Panc1 (cell line): Measurements from ENCODE around the gene ABI3BP. TPM values are rescaled to one million over a fixed set of nuclear protein-coding genes. Genes with fewer than 3 reads are reported as not detected.

Experiments used
- ATAC-seq: fragments of 200-7000 bp; cut with Tn5 transposase; 2 replicates; pipeline ENCODE4 v1.9.1; 2020; ENCODE audit warnings: mild to moderate bottlenecking, moderate library complexity
- BruUV-seq: library from RNA; stranded (reverse); fragments of 400-500 nt; replicated peaks from 2 replicates; lab custom pipeline; 2021; lab: Mats Ljungman, UMichigan
- CTCF ChIA-PET: fragments of 300-600 bp; sonication (Branson Sonifier 250); formaldehyde crosslinking; loops from one replicate; lab custom pipeline; 2022; ENCODE audit warnings: antibody characterized with exemption; lab: Charles Lee
- POLR2A ChIA-PET: fragments of 300-600 bp; sonication (Branson Sonifier 250); formaldehyde crosslinking; loops from one replicate; lab custom pipeline; 2022; ENCODE audit warnings: antibody characterized with exemption; lab: Charles Lee
- DNase-seq: peaks from one replicate; pipeline ENCODE4 v3.0.0-alpha.2; 2010; ENCODE audit warnings: low read depth, low spot score
- H3K27ac ChIP-seq: 2 replicates; pipeline ENCODE4 v1.5.1; 2011; ENCODE audit warnings: mild to moderate bottlenecking, low read length, inconsistent platforms
- H3K27me3 ChIP-seq: fragments of 200-500 bp; sonication (Bioruptor generic); 2 replicates; pipeline ENCODE4 v1.6.0; 2014; ENCODE audit warnings: low read length, inconsistent platforms; ENCODE audit not compliant: control insufficient read depth, insufficient read depth
- H3K36me3 ChIP-seq: fragments of 200-500 bp; sonication (Bioruptor generic); 2 replicates; pipeline ENCODE4 v1.5.1; 2014; ENCODE audit warnings: inconsistent platforms, mild to moderate bottlenecking, low read length, moderate library complexity; ENCODE audit not compliant: control insufficient read depth, insufficient read depth
- H3K4me1 ChIP-seq: 2 replicates; pipeline ENCODE4 v1.5.1; 2011; ENCODE audit warnings: inconsistent platforms, mild to moderate bottlenecking, low read length, moderate library complexity; ENCODE audit not compliant: control insufficient read depth, insufficient read depth
- H3K4me3 ChIP-seq, 2 experiments: 2 replicates each; pipeline ENCODE4 v1.5.1; 2011 to 2012; ENCODE audit warnings: low read depth in 2 of 2, low read length in 2 of 2, mild to moderate bottlenecking in 2 of 2, inconsistent platforms in 1 of 2, moderate library complexity in 1 of 2
- H3K9me3 ChIP-seq: fragments of 200-500 bp; sonication (Bioruptor generic); 2 replicates; pipeline ENCODE4 v1.5.1; 2014; ENCODE audit warnings: low read depth, mild to moderate bottlenecking, inconsistent platforms, low read length, moderate library complexity; ENCODE audit not compliant: control insufficient read depth, insufficient read depth
- CTCF ChIP-seq: fragments of 450-650 bp; IDR thresholded peaks from 2 replicates; pipeline ENCODE4 v1.5.1; 2017; ENCODE audit warnings: mild to moderate bottlenecking
- POLR2AphosphoS5 ChIP-seq: IDR thresholded peaks from 2 replicates; pipeline ENCODE4 v1.6.1; 2012; ENCODE audit warnings: mild to moderate bottlenecking, low read depth, low read length, moderate library complexity
- REST ChIP-seq, 2 experiments: IDR thresholded peaks; 2 replicates each; pipeline ENCODE4 v1.6.1; 2011 to 2012; ENCODE audit warnings: low read depth in 2 of 2, control low read depth in 1 of 2, low read length in 1 of 2, mild to moderate bottlenecking in 1 of 2, moderate library complexity in 1 of 2; ENCODE audit not compliant: insufficient read depth in 1 of 2
- SIN3A ChIP-seq: IDR thresholded peaks from 2 replicates; pipeline ENCODE4 v1.6.1; 2012; ENCODE audit warnings: low read depth, mild to moderate bottlenecking, low read length, moderate library complexity, borderline replicate concordance; ENCODE audit not compliant: insufficient read depth
- TCF7L2 ChIP-seq: IDR thresholded peaks from 2 replicates; pipeline ENCODE4 v1.6.1; 2011; ENCODE audit warnings: mild to moderate bottlenecking, low read depth, low read length, inconsistent platforms
- in situ Hi-C: cut with HindIII; loops from 2 replicates; pipeline ENCODE4 v1.10.0; 2016; ENCODE audit warnings: low sequenced_read_pairs, low pct_unique_long_range_greater_than_20kb
- intact Hi-C: fragments of 100-400 bp; cut with micrococcal nuclease; formaldehyde crosslinking; loops from one replicate; pipeline ENCODE4 v1.10.0; 2022; ENCODE audit not compliant: unreplicated experiment
- total RNA-seq: library from RNA; stranded (reverse); gene quantifications from one replicate; pipeline ENCODE4 v1.2.1, GENCODE V29; 2021; ENCODE audit not compliant: unreplicated experiment

Gene ABI3BP
- total RNA-seq, 1 experiment from 2014 or later: 0.21 TPM

GRCh38 chr3:100708989-100709841 is 284.0 kb downstream of the ABI3BP start, which contains the start of gene TFG:
TFG (plus strand) TSS chr3:100709494; CDS start chr3:100713686, 4,192 bp downstream.
- no TSS peak for BruUV-seq
- POLR2A ChIA-PET: interaction anchor here (0.6 to 0.7 kb wide), 4 partner anchors 25 to 77 kb away, joined by 3 to 8 read pairs (median 4); no protein-coding TSS in a partner anchor
- Histone ChIP-seq H3K4me1 (peaks cover 20% of the 10 kb centered on the region; the same call in 1 of the 2 replicates), H3K36me3 (peaks cover 10% of the 10 kb centered on the region), H3K9me3 (peaks cover 8% of the 10 kb centered on the region; the same call in 1 of the 2 replicates), H3K27me3 (no peaks in the 10 kb centered on the region; the same call in 1 of the 2 replicates), H3K27ac (peak within 1 kb of the TSS; percentile 99), H3K4me3 (peak within 1 kb of the TSS; percentile 91 to 96)
- intact Hi-C loops: no loop called here
- DNase-seq (peak; percentile 96), ATAC-seq (peak; percentile 99)
- TF ChIP-seq CTCF (no peak), POLR2AphosphoS5 (peak; percentile 85), SIN3A (peak; percentile 67; the same call in 1 of the 2 replicates)
- CTCF ChIA-PET: interaction anchor here (0.8 to 1.0 kb wide), 2 partner anchors 247 to 641 kb away, joined by 3 read pairs; no protein-coding TSS in a partner anchor
- in situ Hi-C loops: no loop called here

- Histone ChIP-seq H3K27me3 (no peaks in the 10 kb centered on the region; the same call in 1 of the 2 replicates), H3K9me3 (peaks cover 8% of the 10 kb centered on the region; the same call in 1 of the 2 replicates), H3K27ac (peak overlapping the region; percentile 99), H3K4me3 (peak overlapping the region; percentile 91 to 96), H3K36me3 (peaks cover 10% of the 10 kb centered on the region), H3K4me1 (peaks cover 20% of the 10 kb centered on the region; the same call in 1 of the 2 replicates)
- intact Hi-C loops: no loop called here
- TSS peak; percentile 100 for BruUV-seq
- no peak for DNase-seq
- CTCF ChIA-PET: interaction anchor here (0.8 to 1.0 kb wide), 2 partner anchors 246 to 640 kb away, joined by 3 read pairs; no protein-coding TSS in a partner anchor
- ATAC-seq: peak; percentile 2
- in situ Hi-C loops: no loop called here
- POLR2A ChIA-PET: interaction anchor here (0.6 to 0.7 kb wide), 3 partner anchors 27 to 76 kb away, joined by 3 to 8 read pairs (median 5); no protein-coding TSS in a partner anchor
- TF ChIP-seq TCF7L2 (no peak), SIN3A (no peak), REST (IDR thresholded peaks at IDR 0.05; ENCODE audit: insufficient read depth in 1 of 2, low read depth in 2 of 2, low read length in 1 of 2) (no peak), POLR2AphosphoS5 (no peak), CTCF (no peak)
These were observed 284.6 kb downstream of the ABI3BP start for GRCh38 chr3:100708644-100708988.
